A673 (cell line): ENCODE results near the gene PRKCA.

Experiments used
- CTCF ChIP-seq: fragments of 300-800, 200-600 bp; sonication (generic); conservative IDR thresholded peaks from 2 replicates; pipeline ENCODE4 v1.5.1; 2017; ENCODE audit warnings: low read depth, mild to moderate bottlenecking, antibody characterized with exemption, low read length, moderate library complexity, mixed read lengths
- EZH2 ChIP-seq: fragments of 200-600 bp; sonication (generic); IDR thresholded peaks from 2 replicates; pipeline ENCODE4 v1.6.1; 2017; ENCODE audit warnings: borderline replicate concordance, low read depth, mild to moderate bottlenecking, mixed read lengths, antibody characterized with exemption, low read length; ENCODE audit not compliant: poor library complexity, severe bottlenecking

GRCh38 chr17:66355510-66355909 lies 53.1 kb downstream of the PRKCA start:
- TF ChIP-seq CTCF (no peak), EZH2 (no peak)
